ENCODE results near the gene RFTN1.
A peak's percentile ranks its signal among the peaks of the same experiment; 100 is the strongest.

RFTN1 gene

DNA sequence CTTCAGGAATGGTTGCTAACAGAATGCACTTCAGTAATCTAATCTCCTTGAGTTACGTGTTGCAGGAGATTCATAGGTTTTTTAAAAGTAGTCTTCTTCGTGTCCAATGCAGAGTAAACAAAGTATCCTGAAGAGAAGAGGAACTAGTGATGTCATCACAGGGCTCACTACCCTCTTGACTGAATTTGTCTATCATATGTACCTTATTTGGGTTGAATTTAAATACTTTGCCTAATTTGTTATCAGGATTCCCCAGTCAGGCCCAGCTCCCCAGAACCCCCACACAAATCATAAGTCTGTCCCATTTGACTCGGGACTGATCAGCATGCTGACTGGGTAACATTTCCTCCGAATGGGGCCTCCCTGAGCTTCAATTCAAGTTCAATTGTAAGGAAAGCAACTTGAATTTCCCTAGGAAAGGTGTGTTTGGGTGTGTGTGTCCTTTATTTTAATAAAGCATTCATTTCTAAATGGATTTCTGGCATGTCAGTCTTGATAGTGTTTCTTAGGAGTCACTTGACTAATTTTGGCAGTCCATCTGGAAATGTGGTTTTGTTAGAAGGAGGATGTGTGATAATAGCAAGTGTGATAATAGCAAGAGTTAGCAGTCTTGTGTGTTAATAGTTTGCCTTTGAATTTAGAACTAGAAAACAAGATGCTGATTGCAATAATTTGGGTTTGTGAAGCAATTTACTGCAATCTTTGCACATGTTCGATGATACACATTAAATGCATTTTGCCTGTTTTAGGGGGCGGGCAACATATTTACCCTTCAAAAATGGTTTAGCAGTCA lies 226.6 kb downstream of the RFTN1 start:
- no peak for DNase-seq (ENCODE audit: low read depth in 2 of 2, low spot score in 1 of 2)

DNA sequence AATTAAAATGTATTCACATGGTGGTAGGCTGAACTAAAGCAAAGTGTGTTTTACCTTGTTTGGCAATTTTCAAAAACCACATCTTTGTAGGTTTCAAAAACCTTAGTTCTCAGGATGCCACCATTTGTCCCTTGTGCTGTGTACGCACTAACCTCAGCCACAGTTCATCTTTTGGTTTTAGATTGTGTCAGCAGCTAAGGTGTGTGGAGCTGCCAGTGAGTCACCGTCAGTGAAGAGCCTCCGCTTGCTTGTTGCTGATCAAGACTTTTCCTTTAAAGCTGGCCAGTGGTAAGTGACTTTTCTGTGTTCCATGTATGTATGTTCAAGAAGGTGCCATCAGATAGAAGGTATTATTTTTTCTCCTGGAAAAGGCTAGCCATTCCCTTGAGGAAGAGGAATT lies 227.3 kb downstream of the RFTN1 start:
- peak in 1 of 2 donors; percentile 48 for DNase-seq (ENCODE audit: low read depth in 2 of 2, low spot score in 1 of 2)

DNA sequence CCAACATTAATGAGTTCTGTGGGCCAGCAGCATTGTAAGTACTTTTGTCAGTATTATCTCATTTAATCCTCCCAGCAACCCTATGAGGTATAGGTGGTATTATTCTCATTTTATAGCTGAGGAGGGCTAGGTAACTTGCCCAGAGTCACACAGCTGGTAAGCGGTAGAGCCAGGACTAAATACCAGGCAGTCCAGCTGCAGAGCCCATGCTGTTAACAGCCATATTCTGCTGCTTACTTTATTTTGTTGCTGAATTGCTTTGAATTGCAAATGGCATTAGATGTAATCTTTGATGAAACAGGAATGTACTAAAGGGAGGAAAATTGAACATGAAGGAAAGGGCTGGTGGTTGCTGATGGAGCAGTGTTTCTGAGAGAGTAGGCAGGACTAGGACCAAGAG lies 228.9 kb downstream of the RFTN1 start:
- DNase-seq (ENCODE audit: low read depth in 2 of 2, low spot score in 1 of 2): no peak

DNA sequence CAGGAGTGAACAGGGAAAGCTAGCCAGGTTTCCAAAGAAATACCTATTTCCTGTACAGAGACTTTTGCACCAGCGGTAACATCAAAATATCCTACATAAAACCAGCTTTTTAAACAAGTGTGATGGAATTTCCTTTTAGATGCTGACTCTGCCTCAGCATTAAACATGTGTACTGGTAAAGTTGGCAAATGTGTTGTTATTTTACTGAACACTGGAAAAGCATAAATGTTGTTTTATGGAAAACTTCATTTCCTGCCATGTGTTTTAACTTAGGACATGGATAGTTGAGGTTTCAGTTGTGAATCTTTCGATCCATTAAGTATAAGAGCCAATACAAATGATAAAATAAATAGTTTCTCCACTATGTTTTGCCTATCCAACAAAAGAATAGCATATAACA lies 232.8 kb downstream of the RFTN1 start:
- DNase-seq (ENCODE audit: low read depth in 2 of 2, low spot score in 1 of 2): no peak

DNA sequence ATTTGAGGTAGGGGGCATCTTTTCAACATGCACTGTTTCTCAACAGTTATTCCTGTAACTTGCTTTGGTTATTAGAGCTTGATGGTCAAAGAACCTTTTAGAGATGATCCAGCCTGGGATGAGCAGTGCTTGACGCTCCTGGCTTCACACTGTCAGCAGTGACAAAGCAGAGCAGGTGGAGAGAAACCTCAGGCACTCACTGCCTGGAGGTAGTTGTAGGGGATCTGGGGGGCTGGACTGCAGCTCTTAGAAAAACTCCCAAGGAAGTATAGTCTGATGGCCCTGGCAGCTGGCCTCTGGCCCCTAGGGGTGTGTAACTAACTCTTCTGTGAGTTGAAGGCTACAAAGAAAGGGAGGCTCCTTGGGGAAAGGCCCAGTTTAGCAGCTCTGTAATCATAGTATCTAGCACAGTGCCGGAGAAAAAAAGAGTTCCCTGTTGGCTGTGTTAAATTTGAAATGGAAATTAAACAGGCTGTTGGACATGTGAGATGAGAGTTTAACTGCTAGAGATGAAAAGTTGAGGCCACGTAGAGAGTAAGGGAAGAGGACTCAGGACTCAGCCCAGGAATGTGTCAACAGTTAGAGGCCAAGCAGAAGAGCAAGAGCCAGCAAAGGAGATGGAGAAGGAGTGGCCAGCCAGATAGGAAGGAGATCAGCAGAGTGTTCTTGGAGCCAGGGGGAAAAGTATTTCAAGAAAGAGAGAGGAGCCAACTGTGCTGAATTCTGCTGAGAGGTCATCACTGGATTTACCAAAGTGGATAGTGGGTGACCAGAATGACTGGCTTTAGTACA lies 234.3 kb downstream of the RFTN1 start:
- DNase-seq (ENCODE audit: low read depth in 2 of 2, low spot score in 1 of 2): no peak

DNA sequence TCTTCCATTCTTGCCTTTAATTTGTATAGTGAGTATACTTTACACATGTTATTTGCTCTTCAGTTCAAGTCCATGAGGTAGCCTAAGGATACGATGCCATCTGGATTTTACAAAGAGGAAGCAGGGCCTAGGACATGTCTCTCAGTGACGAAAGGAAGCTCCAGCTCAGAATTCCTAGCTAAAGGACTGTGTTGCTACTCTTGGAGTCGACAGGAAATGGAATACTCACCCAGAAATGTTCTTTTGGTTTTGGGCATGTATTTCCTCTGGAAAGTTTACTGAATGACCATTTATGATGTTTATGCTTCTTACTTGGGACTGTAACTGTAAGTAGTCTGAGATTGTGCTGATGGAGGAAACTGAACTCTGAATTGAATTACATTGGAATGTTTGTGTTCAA lies 236.0 kb downstream of the RFTN1 start:
- no peak for DNase-seq (ENCODE audit: low read depth in 2 of 2, low spot score in 1 of 2)

DNA sequence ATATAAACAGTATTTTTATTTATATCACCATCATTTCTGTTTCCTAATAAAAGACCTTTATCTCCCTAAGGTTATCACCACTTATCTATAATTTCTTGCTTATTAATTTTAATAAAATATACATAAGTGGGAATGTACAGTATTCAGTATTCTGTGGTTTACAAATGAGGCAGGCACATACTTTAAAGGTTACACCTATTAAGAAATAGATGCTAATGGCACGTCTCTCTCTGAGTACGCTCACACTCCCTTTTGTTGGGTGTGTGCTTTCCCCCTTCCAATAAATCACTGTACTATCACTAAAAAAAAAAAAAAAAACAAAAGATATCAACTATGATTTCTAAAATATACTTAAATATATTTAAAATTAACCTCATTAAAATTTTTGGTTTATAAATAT lies 239.6 kb downstream of the RFTN1 start:
- DNase-seq (ENCODE audit: low read depth in 2 of 2, low spot score in 1 of 2): no peak

DNA sequence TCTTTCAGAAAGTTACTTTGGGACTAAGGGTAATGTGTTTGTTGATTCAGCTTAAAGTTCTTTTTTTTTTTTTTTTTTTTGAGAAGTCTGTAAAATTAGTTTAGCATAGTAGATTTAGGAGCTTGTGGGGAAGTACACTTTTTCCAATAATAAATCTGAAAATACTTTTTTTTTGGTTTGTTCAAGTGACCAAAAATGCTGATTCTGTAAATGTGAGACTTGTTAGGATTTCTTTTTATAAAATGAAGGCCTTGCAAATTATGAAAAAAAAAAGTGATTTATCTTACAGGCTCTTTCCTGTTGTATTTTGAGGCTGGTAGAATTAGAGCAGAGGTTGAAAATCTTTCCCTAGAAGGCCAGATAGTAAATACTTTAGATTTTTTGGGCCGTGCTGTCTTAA lies 240.9 kb downstream of the RFTN1 start:
- DNase-seq (ENCODE audit: low read depth in 2 of 2, low spot score in 1 of 2): no peak

DNA sequence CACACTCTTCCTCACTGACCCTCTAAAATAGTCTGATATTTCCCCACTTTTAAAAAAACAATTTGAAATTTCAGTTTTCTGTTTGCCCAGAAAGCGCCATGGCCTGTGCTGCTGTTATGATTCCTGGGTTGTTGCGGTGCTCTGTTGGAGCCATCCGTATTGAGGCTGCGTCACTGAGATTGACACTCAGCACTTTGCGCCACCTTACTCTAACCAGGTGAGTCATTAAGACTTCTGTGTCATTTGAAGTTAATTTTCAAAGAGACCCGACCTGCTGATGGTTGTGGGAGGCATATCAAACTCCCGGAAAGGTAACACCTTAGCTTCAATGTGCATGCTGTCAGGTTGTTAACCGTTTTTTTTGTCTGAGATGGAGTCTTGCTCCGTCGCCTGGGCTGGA lies 242.6 kb downstream of the RFTN1 start:
- no peak for DNase-seq (ENCODE audit: low read depth in 2 of 2, low spot score in 1 of 2)

- no peak for DNase-seq (ENCODE audit: low read depth in 2 of 2, low spot score in 1 of 2)
Observed at GRCh38 chr3:16266714-16267113, 246.8 kb downstream of the RFTN1 start.
